LNCAP (cell line): ENCODE measurements around the gene F3.
A peak's percentile ranks its signal among the peaks of the same experiment; 100 is the strongest.

Experiments
- CTCF ChIP-seq: fragments of 450-650 bp; IDR thresholded peaks from 2 replicates; pipeline ENCODE4 v1.5.1; 2017; ENCODE audit warnings: mild to moderate bottlenecking

Gene F3

GRCh38 chr1:94481473-94481933 lies 60.1 kb downstream of the F3 start:
- peak; percentile 89 for TF ChIP-seq CTCF

GRCh38 chr1:94479682-94480081 lies 61.9 kb downstream of the F3 start:
- TF ChIP-seq CTCF: no peak
